ENCODE measurements around the gene RRN3.
"Not testable (repeated sequence)": the region's sequence is repeated elsewhere in the genome, so short reads cannot be mapped to it uniquely, and the experiment has no call there.

RRN3 gene

GRCh38 chr16:15049581-15050180, 44.4 kb downstream of the RRN3 start:
- no peak for DNase-seq

DNA sequence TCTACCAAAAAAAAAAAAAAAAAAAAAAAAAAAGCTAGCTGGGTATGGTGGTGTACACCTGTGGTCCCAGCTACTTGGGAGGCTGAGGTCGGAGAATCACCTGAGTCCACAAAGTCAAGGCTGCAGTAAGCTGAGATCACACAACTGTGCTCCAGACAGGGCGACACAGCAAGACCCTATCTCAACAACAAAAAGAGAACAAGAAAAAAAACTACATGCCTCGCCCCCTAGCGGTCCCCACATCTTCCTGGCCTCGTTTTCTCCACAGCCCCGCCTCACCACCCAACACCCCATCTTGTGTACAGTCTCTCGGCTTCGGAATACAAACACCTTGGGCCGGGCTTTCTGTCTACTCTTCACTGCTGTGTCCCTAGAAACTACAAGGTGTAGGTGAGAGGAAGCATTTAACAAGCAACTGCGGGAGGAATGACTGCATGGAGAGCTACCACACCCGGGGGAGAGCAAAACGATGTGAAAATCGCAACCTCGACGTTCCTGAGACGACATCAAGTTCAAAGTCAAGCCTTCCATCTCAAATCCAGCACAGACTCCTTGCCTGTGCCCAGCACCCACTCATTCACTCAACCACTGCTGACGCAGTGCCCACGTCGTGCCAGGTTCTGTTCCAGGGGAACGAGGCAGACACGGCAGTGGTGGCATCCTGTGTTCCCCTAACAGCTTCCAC, 47.2 kb downstream of the RRN3 start:
- no peak for DNase-seq

DNA sequence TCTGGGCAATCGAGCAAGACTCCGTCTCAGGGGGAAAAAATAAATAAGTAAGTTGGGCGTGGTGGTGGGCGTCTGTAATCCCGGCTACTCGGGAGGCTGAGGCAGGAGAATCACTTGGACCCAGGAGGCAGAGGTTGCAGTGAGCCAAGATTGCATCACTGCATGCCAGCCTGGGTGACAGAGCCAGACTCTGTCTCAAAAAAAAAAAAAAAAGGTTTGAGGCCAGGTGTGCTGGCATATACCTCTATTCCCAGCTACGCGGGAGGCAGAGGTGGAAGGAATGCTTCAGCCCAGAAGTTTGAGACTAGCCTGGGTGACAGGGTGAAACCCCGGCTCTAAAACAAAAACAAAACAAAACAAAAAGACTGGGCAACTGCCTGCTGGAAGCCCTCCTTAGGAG, 48.8 kb downstream of the RRN3 start:
- not testable (repeated sequence) for DNase-seq

DNA sequence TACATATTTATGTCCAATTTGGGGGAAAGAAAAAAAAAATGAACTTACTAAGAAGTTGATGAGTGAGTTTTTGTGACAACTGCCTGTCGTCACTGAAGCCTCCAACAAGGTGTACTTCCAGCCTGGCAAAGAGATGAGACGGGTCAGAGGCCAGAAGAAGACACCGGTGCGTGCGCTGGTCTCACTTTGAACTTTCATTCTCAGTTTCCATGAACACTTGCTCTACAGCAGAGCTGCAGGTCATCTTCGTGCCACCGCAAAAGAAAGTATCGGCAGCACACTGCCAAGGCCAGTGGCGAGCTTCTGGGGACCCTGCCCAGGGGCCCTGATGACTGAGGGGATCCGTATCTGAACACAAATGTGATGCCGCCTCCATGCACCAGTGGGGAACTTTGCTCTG, 49.8 kb downstream of the RRN3 start:
- DNase-seq: no peak

- DNase-seq: no peak
Observed at GRCh38 chr16:15043344-15043743, 50.7 kb downstream of the RRN3 start.

- no peak for DNase-seq
Observed at GRCh38 chr16:15041271-15042004, 52.6 kb downstream of the RRN3 start.

DNA sequence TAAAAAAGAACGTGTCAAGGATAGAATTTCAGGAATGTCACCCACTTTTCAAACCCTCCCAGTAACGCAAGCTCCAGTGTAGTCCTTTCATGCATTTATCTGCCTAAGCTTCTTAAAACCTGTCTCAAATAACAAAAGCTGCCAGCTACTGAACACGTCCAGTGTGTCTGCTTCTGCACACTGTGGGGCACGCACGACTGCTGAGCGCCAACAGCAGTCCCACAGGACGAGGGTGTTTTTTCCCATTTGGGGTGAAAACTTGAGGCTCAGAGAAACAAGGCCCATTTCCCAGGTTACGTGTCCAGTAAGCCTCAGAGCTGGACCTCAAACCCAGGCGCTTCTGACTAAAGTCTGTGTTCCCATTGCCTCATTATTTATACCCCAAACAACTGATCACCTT, 55.4 kb downstream of the RRN3 start:
- DNase-seq: no peak

GRCh38 chr16:15037745-15038144, 56.3 kb downstream of the RRN3 start:
- DNase-seq: no peak

- no peak for DNase-seq
Observed at GRCh38 chr16:15037003-15037402, 57.1 kb downstream of the RRN3 start.

DNA sequence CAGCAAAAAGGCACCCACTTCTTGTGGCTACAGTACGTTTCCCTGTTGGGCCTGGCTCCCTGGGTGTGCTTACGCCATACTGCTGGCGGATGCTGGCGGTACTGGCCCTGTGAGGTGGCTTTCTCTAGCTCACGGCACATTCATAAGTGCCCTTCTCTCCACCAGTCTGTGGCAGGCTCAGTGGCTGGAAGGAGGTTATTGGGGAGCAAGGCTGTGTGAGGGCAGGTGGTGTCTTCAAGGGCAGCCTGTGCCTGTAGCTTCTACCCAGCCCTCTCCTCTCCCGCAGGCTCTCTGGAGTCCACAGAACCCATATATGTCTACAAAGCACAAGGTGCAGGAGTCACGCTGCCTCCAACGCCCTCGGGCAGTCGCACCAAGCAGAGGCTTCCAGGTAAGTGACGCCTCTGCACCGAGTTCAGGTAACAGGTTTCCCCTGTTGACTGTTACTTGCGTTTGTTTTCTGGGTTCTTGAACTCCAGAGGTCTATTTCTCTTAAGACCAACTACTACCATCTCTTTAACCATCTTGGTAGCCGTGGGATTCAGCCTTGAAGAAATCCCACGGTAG, 58.8 kb downstream of the RRN3 start:
- DNase-seq: no peak

DNA sequence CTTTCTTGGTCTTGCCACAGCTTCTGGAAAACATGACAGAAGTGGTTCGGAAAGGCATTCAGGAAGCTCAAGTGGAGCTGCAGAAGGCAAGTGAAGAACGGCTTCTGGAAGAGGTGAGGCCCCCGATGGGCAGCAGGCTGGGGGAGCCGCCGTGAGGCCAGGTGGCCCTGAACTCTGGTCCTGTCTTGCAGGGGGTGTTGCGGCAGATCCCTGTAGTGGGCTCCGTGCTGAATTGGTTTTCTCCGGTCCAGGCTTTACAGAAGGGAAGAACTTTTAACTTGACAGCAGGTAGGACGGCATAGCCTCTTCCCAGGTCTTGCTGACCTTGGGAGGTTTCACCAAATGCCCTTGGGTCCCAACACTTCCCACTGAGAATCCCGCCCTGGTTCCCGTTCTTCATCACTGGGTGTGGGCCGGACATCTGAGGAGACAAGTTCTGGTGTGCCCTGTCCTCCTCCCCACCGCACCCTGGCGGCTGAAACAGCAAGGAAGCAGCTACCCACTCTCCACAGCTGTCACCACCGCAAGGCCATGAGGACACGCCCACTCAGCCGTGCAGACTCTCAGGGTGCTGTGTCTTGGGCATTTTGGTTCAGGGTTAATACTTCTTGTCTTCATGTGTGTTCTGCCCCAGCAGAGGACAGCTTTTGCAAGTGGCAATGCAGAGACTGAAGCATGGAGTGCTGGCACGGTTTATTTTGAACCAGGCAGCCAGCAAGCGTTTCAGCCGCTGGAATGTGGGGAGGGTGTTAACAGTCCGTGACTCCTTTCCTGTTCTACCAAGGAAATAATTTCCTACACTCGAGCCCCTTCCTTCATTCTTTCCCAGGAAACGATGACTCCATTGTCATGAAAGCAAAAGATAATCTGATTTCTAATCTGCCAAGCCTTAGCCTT, 59.6 kb downstream of the RRN3 start:
- DNase-seq: no peak

- DNase-seq: no peak
Observed at GRCh38 chr16:15033309-15033707, 60.8 kb downstream of the RRN3 start.

DNA sequence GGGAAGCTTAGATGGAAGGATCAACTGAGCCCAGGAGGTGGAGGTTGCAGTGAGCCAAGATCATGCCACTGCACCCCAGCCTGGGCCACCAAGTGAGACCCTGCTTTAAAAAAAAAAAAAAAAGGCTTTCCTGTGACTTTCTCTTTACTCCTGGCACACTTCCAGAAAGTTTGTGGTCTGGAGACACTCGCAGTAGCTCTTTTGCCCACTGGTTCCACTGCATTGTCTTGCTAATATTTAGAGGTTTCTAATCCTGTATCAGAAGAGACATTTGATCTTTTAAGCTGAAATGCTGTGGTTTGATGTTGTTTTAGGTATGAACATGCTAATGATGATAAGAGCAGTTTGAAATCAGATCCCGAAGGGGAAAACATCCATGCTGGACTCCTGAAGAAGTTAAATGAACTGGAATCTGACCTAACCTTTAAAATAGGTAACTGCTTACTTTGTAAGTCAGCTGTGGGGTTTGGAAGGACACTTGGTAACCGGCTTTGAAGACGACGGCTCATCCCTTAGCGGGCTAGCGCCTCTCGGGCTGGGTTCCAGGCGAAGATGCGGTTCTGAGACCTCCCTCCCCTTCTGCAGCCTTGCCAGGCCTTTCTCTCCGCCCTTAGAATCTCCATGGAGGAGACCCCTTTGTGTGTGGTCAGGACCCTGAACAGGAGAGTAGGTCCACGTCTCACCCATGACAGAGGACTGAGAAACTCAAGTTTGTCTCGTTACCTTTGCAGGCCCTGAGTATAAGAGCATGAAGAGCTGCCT, 61.3 kb downstream of the RRN3 start:
- no peak for DNase-seq

GRCh38 chr16:15031586-15031985, 62.5 kb downstream of the RRN3 start:
- no peak for DNase-seq

- no peak for DNase-seq
Observed at GRCh38 chr16:15031179-15031578, 62.9 kb downstream of the RRN3 start.

- not testable (repeated sequence) for DNase-seq
Observed at GRCh38 chr16:15029749-15030148, 64.3 kb downstream of the RRN3 start.

- not testable (repeated sequence) for DNase-seq
Observed at GRCh38 chr16:15028801-15029698, 65.0 kb downstream of the RRN3 start.

GRCh38 chr16:15028345-15028715, 65.7 kb downstream of the RRN3 start:
- not testable (repeated sequence) for DNase-seq

GRCh38 chr16:15027503-15028344, 66.3 kb downstream of the RRN3 start:
- not testable (repeated sequence) for DNase-seq

- DNase-seq: not testable (repeated sequence)
Observed at GRCh38 chr16:15027051-15027450, 67.0 kb downstream of the RRN3 start.

Data from 8988T (cell line).